ENCODE data around the gene UXS1. TPM values are rescaled to one million over a fixed set of nuclear protein-coding genes. Genes with fewer than 3 reads are reported as not detected.

The UXS1 gene
- total RNA-seq, 1 donor from 2014 or later: 49.2 TPM

- Mint-ChIP-seq H3K9me3 (ENCODE audit: unreplicated experiment) (no peaks in the 10 kb centered on the region), H3K27me3 (ENCODE audit: low read depth, unreplicated experiment) (no peaks in the 10 kb centered on the region), H3K4me3 (ENCODE audit: unreplicated experiment) (no peak overlapping the region), H3K36me3 (ENCODE audit: low read depth, unreplicated experiment) (peaks cover 31% of the 10 kb centered on the region), H3K4me1 (ENCODE audit: low read depth, unreplicated experiment) (peaks cover 20% of the 10 kb centered on the region), H3K27ac (ENCODE audit: unreplicated experiment) (no peak overlapping the region)
- H3K9ac ChIP-seq (ENCODE audit: low read length): no peak overlapping the region
- FAIRE-seq (no peak), DNase-seq (ENCODE audit: low read depth) (no peak)
- no peak overlapping the region for H3K27ac ChIP-seq (ENCODE audit: low read depth, low read length)
- no peaks in the 10 kb centered on the region for H3K79me2 ChIP-seq (ENCODE audit: insufficient read depth, low read length)
- H4K20me1 ChIP-seq (ENCODE audit: insufficient read depth, low read length): peaks cover 21% of the 10 kb centered on the region
- H3K4me3 ChIP-seq (ENCODE audit: insufficient read depth, low read depth, low read length): no peak overlapping the region
- H3K4me2 ChIP-seq (ENCODE audit: low read length): no peak overlapping the region
- no peaks in the 10 kb centered on the region for H3K27me3 ChIP-seq (ENCODE audit: insufficient read depth, low read length)
- TF ChIP-seq, protein P1, sequence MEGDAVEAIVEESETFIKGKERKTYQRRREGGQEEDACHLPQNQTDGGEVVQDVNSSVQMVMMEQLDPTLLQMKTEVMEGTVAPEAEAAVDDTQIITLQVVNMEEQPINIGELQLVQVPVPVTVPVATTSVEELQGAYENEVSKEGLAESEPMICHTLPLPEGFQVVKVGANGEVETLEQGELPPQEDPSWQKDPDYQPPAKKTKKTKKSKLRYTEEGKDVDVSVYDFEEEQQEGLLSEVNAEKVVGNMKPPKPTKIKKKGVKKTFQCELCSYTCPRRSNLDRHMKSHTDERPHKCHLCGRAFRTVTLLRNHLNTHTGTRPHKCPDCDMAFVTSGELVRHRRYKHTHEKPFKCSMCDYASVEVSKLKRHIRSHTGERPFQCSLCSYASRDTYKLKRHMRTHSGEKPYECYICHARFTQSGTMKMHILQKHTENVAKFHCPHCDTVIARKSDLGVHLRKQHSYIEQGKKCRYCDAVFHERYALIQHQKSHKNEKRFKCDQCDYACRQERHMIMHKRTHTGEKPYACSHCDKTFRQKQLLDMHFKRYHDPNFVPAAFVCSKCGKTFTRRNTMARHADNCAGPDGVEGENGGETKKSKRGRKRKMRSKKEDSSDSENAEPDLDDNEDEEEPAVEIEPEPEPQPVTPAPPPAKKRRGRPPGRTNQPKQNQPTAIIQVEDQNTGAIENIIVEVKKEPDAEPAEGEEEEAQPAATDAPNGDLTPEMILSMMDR (IDR thresholded peaks at IDR 0.05; ENCODE audit: insufficient read depth, low read depth, low read length): no peak
- TF ChIP-seq EZH2 (IDR thresholded peaks at IDR 0.05; ENCODE audit: insufficient read depth, low read length): no peak
- H3K36me3 ChIP-seq (ENCODE audit: insufficient read depth, low read length): no peaks in the 10 kb centered on the region
- H3K4me1 ChIP-seq (ENCODE audit: insufficient read depth, low read length): peaks cover 11% of the 10 kb centered on the region
- H3K9me3 ChIP-seq (ENCODE audit: insufficient read depth, low read depth, low read length): no peaks in the 10 kb centered on the region
- no peak overlapping the region for H2AFZ ChIP-seq (ENCODE audit: low read depth, low read length)
Observed at GRCh38 chr2:106113361-106113966, 80.6 kb downstream of the UXS1 start.

DNA sequence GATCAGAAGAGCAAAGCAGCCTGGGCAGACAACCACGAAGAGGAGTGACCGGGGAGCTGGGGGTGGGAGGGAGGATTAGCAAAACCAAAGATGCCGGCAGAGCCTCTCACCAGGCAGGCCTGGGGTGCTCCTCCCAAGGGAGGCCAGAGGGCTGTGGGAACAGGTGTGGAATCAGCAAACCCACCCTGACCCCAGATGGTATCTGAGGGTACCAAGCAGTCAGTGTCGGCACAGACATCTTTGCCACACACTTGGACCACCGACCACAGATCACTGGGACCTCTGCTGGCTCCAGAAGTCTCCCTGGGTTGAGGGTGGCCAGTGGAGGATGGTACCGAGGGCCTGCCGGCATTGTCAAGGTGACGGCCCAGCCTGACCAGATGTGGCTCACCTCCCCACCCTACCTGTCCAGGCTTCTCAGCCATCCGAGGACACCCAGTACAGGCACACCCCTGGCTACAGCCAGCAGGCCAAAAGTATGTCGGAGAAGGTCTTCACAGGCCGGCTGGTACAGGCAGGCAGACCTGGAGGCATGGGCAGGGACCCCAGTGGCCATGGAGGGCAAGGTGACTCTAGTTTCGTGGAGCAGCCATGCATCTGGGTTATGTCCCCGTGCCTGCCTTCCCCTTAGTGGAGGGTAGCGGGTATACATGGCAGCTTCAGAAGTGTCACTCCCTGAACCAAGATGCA, 82.1 kb downstream of the UXS1 start:
- H3K27me3 Mint-ChIP-seq (ENCODE audit: low read depth, unreplicated experiment): no peaks in the 10 kb centered on the region
- H3K4me3 Mint-ChIP-seq (ENCODE audit: unreplicated experiment): no peak overlapping the region
- Histone ChIP-seq H3K4me2 (ENCODE audit: low read length) (no peak overlapping the region), H3K36me3 (ENCODE audit: insufficient read depth, low read length) (no peaks in the 10 kb centered on the region), H3K27me3 (ENCODE audit: insufficient read depth, low read length) (no peaks in the 10 kb centered on the region), H3K9ac (ENCODE audit: low read length) (no peak overlapping the region), H3K79me2 (ENCODE audit: insufficient read depth, low read length) (no peaks in the 10 kb centered on the region), H2AFZ (ENCODE audit: low read depth, low read length) (no peak overlapping the region), H3K27ac (ENCODE audit: low read depth, low read length) (no peak overlapping the region), H3K4me1 (ENCODE audit: insufficient read depth, low read length) (peaks cover 11% of the 10 kb centered on the region), H3K9me3 (ENCODE audit: insufficient read depth, low read depth, low read length) (no peaks in the 10 kb centered on the region), H4K20me1 (ENCODE audit: insufficient read depth, low read length) (peaks cover 20% of the 10 kb centered on the region), H3K4me3 (ENCODE audit: insufficient read depth, low read depth, low read length) (no peak overlapping the region)
- no peak for DNase-seq (ENCODE audit: low read depth)
- peaks cover 26% of the 10 kb centered on the region for H3K36me3 Mint-ChIP-seq (ENCODE audit: low read depth, unreplicated experiment)
- H3K4me1 Mint-ChIP-seq (ENCODE audit: low read depth, unreplicated experiment): peaks cover 17% of the 10 kb centered on the region
- no peak for FAIRE-seq
- H3K9me3 Mint-ChIP-seq (ENCODE audit: unreplicated experiment): no peaks in the 10 kb centered on the region
- no peak overlapping the region for H3K27ac Mint-ChIP-seq (ENCODE audit: unreplicated experiment)
- no peak for TF ChIP-seq EZH2 (IDR thresholded peaks at IDR 0.05; ENCODE audit: insufficient read depth, low read length)
- TF ChIP-seq, protein P1 (IDR thresholded peaks at IDR 0.05; ENCODE audit: insufficient read depth, low read depth, low read length): no peak
